RWPE1 (cell line): Measurements from ENCODE around the gene TMEM97.
"Not testable (repeated sequence)": the region's sequence is repeated elsewhere in the genome, so short reads cannot be mapped to it uniquely, and the experiment has no call there.

Experiments used
- CTCF ChIA-PET: fragments of 350-600 bp; sonication (Branson Sonifier 250); formaldehyde crosslinking; extraction: SDS; loops from one replicate; lab custom pipeline; 2021; lab: Yijun Ruan, JAX
- POLR2A ChIA-PET: fragments of 400-600 bp; formaldehyde crosslinking; extraction: SDS; loops from one replicate; lab custom pipeline; 2020; ENCODE audit warnings: antibody characterized with exemption; ENCODE audit not compliant: low non-redundant PET; lab: Yijun Ruan, JAX
- DNase-seq: peaks from one replicate; pipeline ENCODE4 v3.0.0; 2012; ENCODE audit warnings: low spot score
- H3K27ac ChIP-seq: fragments of 450-650 bp; 2 replicates; pipeline ENCODE4 v1.5.1; 2017
- CTCF ChIP-seq: fragments of 450-650 bp; conservative IDR thresholded peaks from 2 replicates; pipeline ENCODE4 v1.5.1; 2017; ENCODE audit warnings: low read depth, mild to moderate bottlenecking

TMEM97 gene

DNA sequence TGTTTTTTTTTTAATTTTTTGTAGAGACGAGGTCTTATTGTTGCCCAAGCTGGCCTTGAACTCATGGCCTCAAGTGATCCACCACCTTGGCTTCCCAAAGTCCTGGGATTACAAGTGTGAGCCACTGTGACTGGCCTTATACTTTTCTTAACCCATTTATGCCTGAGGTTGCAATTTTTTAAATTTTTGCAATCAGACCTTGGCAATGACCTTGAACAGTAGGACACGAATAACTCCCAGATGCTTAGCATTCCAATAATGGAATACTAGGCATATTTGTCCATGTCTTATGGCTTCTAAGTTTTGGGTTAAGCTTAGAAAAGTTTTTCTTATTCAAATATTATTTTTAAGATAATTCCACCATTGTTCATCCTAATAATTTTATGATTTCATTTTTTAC, 28.3 kb upstream of the TMEM97 start:
- no peak for TF ChIP-seq CTCF
- no peak overlapping the region for H3K27ac ChIP-seq
- DNase-seq = no peak
- ChIA-PET CTCF (interaction anchor here (0.7 kb wide), 1 partner anchor 51 kb away, joined by 3 read pairs; no protein-coding TSS in a partner anchor), POLR2A (no interaction called here)

- no peak for DNase-seq
- CTCF ChIA-PET = no interaction called here
- no peak for TF ChIP-seq CTCF
- POLR2A ChIA-PET = no interaction called here
- H3K27ac ChIP-seq = no peak overlapping the region
Observed at GRCh38 chr17:28291780-28292330, 27.1 kb upstream of the TMEM97 start.

GRCh38 chr17:28292878-28293277, 26.1 kb upstream of the TMEM97 start:
- DNase-seq, H3K27ac ChIP-seq, CTCF ChIA-PET, POLR2A ChIA-PET: not testable (repeated sequence)

- no peak overlapping the region for H3K27ac ChIP-seq
- no peak for DNase-seq
- POLR2A ChIA-PET = no interaction called here
- CTCF ChIA-PET = no interaction called here
- TF ChIP-seq CTCF = no peak
Observed at GRCh38 chr17:28293994-28294393, 25.0 kb upstream of the TMEM97 start.

- POLR2A ChIA-PET = no interaction called here
Observed at GRCh38 chr17:28295677-28296578, 23.1 kb upstream of the TMEM97 start.

GRCh38 chr17:28298449-28298848, 20.6 kb upstream of the TMEM97 start:
- no peak for TF ChIP-seq CTCF
- CTCF ChIA-PET = interaction anchor here (0.7 kb wide), 1 partner anchor 350 kb away, joined by 3 read pairs; no protein-coding TSS in a partner anchor
- no peak overlapping the region for H3K27ac ChIP-seq
- DNase-seq = no peak
- POLR2A ChIA-PET = no interaction called here

More at GRCh38 chr17:28295677-28296578, 23.1 kb upstream of the TMEM97 start:
- H3K27ac ChIP-seq = no peak overlapping the region
- DNase-seq = no peak
- CTCF ChIA-PET = interaction anchor here (0.7 kb wide), 1 partner anchor 67 kb away, joined by 3 read pairs; no protein-coding TSS in a partner anchor
- no peak for TF ChIP-seq CTCF

DNA sequence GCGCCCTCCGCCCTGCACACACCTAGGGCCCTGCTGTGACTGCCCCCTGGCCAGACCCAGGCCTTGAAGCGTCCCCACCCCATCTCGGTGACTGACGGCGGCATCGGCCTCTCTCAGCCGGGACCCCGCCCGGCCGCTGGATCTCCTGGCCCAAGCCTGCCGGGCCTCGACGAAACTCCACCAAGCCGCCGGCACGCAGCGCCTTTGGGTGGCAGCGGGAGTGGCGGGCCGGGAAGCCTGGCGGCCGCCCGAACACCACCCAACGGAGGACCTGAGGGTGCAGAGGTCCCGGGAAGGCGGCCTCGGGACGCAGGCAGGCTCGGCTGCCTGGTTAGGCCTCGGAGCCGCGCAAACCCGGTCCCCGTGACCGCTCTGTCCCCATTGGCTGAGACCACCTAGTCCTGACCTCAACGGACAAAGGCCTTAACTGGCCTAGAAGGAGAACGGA, 12.0 kb upstream of the TMEM97 start:
- TF ChIP-seq CTCF = no peak
- H3K27ac ChIP-seq = no peak overlapping the region
- ChIA-PET POLR2A (no interaction called here), CTCF (no interaction called here)
- no peak for DNase-seq
